ENCODE measurements around the gene RPL27A. TPM values are rescaled to one million over a fixed set of nuclear protein-coding genes. Genes with fewer than 3 reads are reported as not detected.

Gene RPL27A
- polyA plus RNA-seq, 1 experiment, result 988 TPM

DNA sequence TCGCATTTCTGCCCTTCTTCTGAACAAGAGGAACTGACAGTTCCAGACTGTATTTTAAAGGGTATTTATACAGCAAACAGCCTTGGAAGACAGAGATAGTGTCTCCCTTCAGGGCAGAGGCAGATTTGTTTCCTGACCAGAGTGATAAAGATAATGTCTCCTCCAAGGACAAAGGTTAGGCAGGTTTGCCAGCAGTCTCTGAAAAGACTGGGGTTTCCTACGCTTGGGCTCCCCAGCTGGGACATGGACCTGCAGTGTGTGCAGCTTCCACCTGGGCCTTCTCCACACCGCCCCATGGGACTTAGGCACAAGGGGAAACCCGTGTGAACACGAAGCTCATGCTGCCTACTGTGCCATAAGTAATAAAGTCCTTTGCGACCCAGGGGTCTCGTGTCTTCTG lies 42.1 kb downstream of the RPL27A start:
- TF ChIP-seq, protein P1, sequence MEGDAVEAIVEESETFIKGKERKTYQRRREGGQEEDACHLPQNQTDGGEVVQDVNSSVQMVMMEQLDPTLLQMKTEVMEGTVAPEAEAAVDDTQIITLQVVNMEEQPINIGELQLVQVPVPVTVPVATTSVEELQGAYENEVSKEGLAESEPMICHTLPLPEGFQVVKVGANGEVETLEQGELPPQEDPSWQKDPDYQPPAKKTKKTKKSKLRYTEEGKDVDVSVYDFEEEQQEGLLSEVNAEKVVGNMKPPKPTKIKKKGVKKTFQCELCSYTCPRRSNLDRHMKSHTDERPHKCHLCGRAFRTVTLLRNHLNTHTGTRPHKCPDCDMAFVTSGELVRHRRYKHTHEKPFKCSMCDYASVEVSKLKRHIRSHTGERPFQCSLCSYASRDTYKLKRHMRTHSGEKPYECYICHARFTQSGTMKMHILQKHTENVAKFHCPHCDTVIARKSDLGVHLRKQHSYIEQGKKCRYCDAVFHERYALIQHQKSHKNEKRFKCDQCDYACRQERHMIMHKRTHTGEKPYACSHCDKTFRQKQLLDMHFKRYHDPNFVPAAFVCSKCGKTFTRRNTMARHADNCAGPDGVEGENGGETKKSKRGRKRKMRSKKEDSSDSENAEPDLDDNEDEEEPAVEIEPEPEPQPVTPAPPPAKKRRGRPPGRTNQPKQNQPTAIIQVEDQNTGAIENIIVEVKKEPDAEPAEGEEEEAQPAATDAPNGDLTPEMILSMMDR (IDR thresholded peaks at IDR 0.05; ENCODE audit: insufficient read depth, low read depth, low read length), result no peak
- ChIA-PET POLR2A (no interaction called here), CTCF (no interaction called here)
- peaks cover 17% of the 10 kb centered on the region for H3K36me3 ChIP-seq (ENCODE audit: control insufficient read depth, insufficient read depth, low read length)
- H3K4me3 ChIP-seq (ENCODE audit: low read depth, low read length), result no peak overlapping the region
- DNase-seq (ENCODE audit: low read depth), result no peak
- no peaks in the 10 kb centered on the region for H3K27me3 ChIP-seq (ENCODE audit: control insufficient read depth, insufficient read depth, low read length)

DNA sequence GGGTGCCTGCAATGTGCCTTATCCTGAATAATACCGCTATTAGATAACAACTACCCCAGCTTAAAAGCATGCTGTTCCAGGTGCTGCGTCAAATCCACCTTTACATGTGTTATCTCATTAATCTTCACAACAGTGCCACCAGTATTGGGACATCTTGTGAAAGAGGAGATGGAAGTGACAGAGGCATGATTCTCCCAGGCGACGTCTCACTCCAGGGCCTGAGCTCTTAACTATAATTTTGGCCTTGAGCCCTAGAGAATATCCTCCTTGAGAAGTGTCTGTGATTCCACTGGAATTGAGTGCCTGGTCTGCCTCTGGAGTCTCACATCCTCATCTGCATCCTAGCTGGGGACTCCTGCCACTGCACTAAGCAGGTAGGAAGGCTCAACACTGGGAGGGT lies 43.8 kb downstream of the RPL27A start:
- ChIA-PET POLR2A (no interaction called here), CTCF (no interaction called here)
- DNase-seq (ENCODE audit: low read depth), result no peak
- TF ChIP-seq, protein P1 (IDR thresholded peaks at IDR 0.05; ENCODE audit: insufficient read depth, low read depth, low read length), result no peak
- Histone ChIP-seq H3K36me3 (ENCODE audit: control insufficient read depth, insufficient read depth, low read length) (peaks cover 31% of the 10 kb centered on the region), H3K4me3 (ENCODE audit: low read depth, low read length) (no peak overlapping the region), H3K27me3 (ENCODE audit: control insufficient read depth, insufficient read depth, low read length) (no peaks in the 10 kb centered on the region)

DNA sequence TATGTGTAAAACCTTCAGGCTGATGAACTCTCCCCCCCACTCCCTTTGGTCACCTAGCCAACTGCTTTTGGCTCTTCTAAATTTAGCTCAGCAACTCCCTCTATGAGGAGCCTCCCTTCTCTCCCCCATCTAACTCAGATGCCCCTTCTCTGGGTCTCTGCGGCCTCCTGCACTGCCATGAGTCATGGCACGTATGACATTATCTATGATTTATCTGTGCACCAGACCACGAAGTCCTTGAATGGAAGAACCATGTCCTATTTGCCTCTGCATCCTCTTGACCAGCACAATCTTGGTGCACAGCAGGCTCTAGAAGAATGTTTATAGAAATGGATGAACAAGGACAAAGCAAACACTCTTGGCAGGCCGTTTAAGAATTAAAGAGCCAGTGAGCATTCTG lies 46.0 kb downstream of the RPL27A start:
- H3K27me3 ChIP-seq (ENCODE audit: control insufficient read depth, insufficient read depth, low read length), result no peaks in the 10 kb centered on the region
- H3K36me3 ChIP-seq (ENCODE audit: control insufficient read depth, insufficient read depth, low read length), result peaks cover 28% of the 10 kb centered on the region
- TF ChIP-seq, protein P1 (IDR thresholded peaks at IDR 0.05; ENCODE audit: insufficient read depth, low read depth, low read length), result no peak
- CTCF ChIA-PET, result interaction anchor here (1.9 kb wide), 1 partner anchor 8 kb away, joined by 5 read pairs; no protein-coding TSS in a partner anchor
- DNase-seq (ENCODE audit: low read depth), result no peak
- no peak overlapping the region for H3K4me3 ChIP-seq (ENCODE audit: low read depth, low read length)
- POLR2A ChIA-PET, result no interaction called here

DNA sequence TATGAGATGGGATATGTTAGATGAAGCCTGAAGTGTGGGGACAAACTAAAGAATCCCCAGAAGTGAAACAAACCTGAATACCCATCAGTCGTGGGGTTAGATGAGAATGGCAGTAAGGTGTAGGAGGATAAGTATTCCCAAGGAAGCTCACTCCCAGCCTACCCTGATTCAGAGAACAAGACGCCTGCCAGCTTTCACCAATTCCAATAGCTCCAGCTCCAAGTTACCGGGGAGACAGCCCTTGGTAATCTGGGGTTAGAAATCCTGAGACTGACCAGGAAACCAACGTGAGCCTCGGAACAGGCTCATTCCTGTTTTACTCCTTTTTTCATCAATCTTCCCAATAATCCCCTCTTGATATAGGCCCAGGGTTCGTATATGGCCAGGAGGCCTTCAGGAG lies 46.5 kb downstream of the RPL27A start:
- POLR2A ChIA-PET, result no interaction called here
- Histone ChIP-seq H3K36me3 (ENCODE audit: control insufficient read depth, insufficient read depth, low read length) (peaks cover 26% of the 10 kb centered on the region), H3K27me3 (ENCODE audit: control insufficient read depth, insufficient read depth, low read length) (no peaks in the 10 kb centered on the region), H3K4me3 (ENCODE audit: low read depth, low read length) (no peak overlapping the region)
- TF ChIP-seq, protein P1 (IDR thresholded peaks at IDR 0.05; ENCODE audit: insufficient read depth, low read depth, low read length), result no peak
- DNase-seq (ENCODE audit: low read depth), result no peak
- CTCF ChIA-PET, result interaction anchor here (1.9 kb wide), 1 partner anchor 9 kb away, joined by 5 read pairs; no protein-coding TSS in a partner anchor

DNA sequence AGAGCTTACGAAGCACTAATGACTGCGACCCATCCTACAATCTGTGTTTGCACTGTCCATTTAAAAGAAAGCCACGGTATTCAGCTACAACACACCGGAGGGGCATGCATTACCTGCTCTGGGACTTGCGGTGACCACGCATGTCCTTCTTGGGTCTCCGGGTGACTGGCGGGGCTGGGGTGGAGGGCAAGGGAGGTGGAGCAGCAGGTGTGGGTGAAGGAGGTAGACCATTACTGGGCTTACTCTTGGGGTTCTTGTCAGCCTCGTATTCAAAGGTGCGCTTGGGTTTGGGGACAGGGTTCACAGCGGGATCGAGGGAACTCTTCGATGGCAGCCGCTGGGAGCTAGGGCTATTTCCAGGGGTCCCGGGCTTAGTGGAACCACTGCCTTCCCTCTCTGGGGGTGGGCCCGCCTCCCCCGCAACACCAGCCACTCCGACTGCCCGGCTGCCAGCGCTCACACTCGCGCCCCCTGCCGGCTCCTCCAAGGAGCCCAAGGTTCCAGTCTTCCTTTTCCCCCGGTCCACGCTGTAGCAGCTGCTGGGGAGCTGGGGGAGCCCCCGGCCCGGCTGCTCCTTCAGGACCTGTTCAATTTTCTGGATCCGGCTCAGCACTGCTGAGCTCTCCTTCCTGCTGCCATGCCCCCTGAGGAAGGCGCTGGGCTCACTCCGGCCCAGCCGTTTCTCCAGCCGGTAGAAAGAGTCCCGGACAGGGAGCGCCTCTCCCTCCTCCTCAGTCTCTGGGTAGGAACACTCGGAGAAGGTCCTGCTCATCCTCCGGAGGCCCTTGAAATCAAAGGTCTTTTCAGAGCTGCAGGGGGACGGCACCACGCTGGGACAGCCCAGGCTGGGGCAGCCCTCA lies 47.5 kb downstream of the RPL27A start:
- Histone ChIP-seq H3K4me3 (ENCODE audit: low read depth, low read length) (no peak overlapping the region), H3K27me3 (ENCODE audit: control insufficient read depth, insufficient read depth, low read length) (no peaks in the 10 kb centered on the region), H3K36me3 (ENCODE audit: control insufficient read depth, insufficient read depth, low read length) (peaks cover 23% of the 10 kb centered on the region)
- DNase-seq (ENCODE audit: low read depth), result no peak
- ChIA-PET CTCF (interaction anchor here (1.3 to 1.9 kb wide), 2 partner anchors 10 to 20 kb away, joined by 3 to 5 read pairs; no protein-coding TSS in a partner anchor), POLR2A (no interaction called here)
- TF ChIP-seq, protein P1 (IDR thresholded peaks at IDR 0.05; ENCODE audit: insufficient read depth, low read depth, low read length), result no peak
